ENCODE data around the gene TARM1. TPM values are rescaled to one million over a fixed set of nuclear protein-coding genes. Genes with fewer than 3 reads are reported as not detected.
A peak's percentile ranks its signal among the peaks of the same experiment; 100 is the strongest.

Gene TARM1
- total RNA-seq, 1 experiment from 2014 or later: not detected

DNA sequence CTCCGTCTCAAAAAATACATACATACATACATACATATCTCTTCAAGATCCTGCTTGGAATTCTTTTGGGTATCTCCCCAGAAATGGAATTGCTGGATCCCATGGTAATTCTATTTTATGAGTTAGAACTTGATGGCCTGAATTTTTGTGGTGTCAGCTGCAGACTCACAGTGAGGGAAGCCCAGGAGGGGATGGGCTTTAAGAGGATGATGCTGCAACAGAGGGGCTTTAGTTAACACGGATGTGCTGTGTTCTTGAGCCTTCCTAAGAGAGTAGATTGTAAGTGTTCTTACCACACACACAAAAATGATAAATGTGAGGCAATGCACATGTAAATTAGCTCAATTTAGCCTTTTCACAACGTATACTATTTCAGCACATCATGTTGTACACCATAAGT lies 58.0 kb downstream of the TARM1 start:
- no peaks in the 10 kb centered on the region for H3K9me3 Mint-ChIP-seq (ENCODE audit: low read depth, unreplicated experiment)
- TF ChIP-seq, protein P1, sequence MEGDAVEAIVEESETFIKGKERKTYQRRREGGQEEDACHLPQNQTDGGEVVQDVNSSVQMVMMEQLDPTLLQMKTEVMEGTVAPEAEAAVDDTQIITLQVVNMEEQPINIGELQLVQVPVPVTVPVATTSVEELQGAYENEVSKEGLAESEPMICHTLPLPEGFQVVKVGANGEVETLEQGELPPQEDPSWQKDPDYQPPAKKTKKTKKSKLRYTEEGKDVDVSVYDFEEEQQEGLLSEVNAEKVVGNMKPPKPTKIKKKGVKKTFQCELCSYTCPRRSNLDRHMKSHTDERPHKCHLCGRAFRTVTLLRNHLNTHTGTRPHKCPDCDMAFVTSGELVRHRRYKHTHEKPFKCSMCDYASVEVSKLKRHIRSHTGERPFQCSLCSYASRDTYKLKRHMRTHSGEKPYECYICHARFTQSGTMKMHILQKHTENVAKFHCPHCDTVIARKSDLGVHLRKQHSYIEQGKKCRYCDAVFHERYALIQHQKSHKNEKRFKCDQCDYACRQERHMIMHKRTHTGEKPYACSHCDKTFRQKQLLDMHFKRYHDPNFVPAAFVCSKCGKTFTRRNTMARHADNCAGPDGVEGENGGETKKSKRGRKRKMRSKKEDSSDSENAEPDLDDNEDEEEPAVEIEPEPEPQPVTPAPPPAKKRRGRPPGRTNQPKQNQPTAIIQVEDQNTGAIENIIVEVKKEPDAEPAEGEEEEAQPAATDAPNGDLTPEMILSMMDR (IDR thresholded peaks at IDR 0.05; ENCODE audit: unreplicated experiment): no peak
- DNase-seq: no peak
- no TSS peak for BruUV-seq (replicated peaks)
- H3K4me3 Mint-ChIP-seq (ENCODE audit: low read depth, unreplicated experiment): peak overlapping the region; percentile 13
- H3K36me3 Mint-ChIP-seq (ENCODE audit: insufficient read depth, unreplicated experiment): peaks cover 40% of the 10 kb centered on the region
- H3K27ac Mint-ChIP-seq (ENCODE audit: unreplicated experiment): peak overlapping the region; percentile 98
- intact Hi-C loops (cut with micrococcal nuclease; ENCODE audit: unreplicated experiment): loop anchor here (1.0 to 5.0 kb wide), 3 partner anchors 32 to 181 kb away; partner anchors contain the start of genes CACNG6 and CACNG7
- no peaks in the 10 kb centered on the region for H3K27me3 Mint-ChIP-seq (ENCODE audit: unreplicated experiment)
- CTCF ChIA-PET: interaction anchor here (1.0 to 3.5 kb wide), 12 partner anchors 20 to 230 kb away, joined by 3 to 38 read pairs (median 5); partner anchors contain the start of genes CACNG6 and PRKCG
- H3K4me1 Mint-ChIP-seq (ENCODE audit: low read depth, unreplicated experiment): peaks cover 50% of the 10 kb centered on the region

DNA sequence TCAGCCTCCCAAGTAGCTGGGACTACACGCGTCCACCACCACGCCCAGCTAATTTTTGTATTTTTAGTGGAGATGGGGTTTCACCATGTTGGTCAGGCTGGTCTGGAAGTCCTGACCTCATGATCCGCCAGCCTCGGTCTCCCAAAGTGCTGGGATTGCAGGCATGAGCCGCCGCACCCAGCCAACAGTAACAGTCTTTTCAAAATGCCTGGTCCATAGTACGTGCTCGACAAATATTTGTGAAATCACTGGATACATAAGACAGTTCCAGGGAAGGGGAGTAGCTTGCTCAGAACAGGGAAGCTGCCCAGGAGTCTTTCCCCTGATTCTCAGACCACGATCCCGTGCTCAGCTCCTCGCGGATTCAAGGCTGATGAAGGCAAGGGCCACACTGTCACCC lies 59.2 kb downstream of the TARM1 start:
- intact Hi-C loops (cut with micrococcal nuclease; ENCODE audit: unreplicated experiment): loop anchor here (2.0 to 5.0 kb wide), 3 partner anchors 31 to 115 kb away; partner anchors contain the start of genes CACNG6 and CACNG7
- H3K9me3 Mint-ChIP-seq (ENCODE audit: low read depth, unreplicated experiment): peaks cover 4% of the 10 kb centered on the region
- peaks cover 58% of the 10 kb centered on the region for H3K4me1 Mint-ChIP-seq (ENCODE audit: low read depth, unreplicated experiment)
- DNase-seq: no peak
- BruUV-seq (replicated peaks): no TSS peak
- peak overlapping the region; percentile 98 for H3K27ac Mint-ChIP-seq (ENCODE audit: unreplicated experiment)
- peak overlapping the region; percentile 24 for H3K4me3 Mint-ChIP-seq (ENCODE audit: low read depth, unreplicated experiment)
- TF ChIP-seq, protein P1 (IDR thresholded peaks at IDR 0.05; ENCODE audit: unreplicated experiment): no peak
- H3K36me3 Mint-ChIP-seq (ENCODE audit: insufficient read depth, unreplicated experiment): peaks cover 48% of the 10 kb centered on the region
- CTCF ChIA-PET: interaction anchor here (0.6 to 3.5 kb wide), 4 partner anchors 19 to 1083 kb away, joined by 6 to 38 read pairs (median 18); partner anchors contain the start of gene PRKCG
- no peaks in the 10 kb centered on the region for H3K27me3 Mint-ChIP-seq (ENCODE audit: unreplicated experiment)

DNA sequence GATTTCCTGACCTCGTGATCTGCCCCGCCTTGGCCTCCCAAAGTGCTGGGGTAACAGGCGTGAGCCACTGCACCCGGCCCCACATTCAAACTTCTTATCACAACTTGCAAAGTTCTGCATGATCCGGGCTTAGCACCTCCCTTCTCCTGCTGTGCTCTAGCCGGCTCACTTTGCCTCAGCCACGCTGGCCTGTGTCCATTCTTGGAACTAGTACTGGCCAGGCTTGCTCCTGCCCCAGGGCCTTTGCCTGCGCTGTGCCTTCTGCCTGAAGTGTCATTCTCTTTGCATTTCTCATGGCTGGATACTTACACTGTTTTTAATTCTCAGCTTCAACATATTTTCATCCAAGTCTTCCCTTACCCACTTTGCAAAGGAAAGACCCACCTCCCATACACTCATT lies 59.8 kb downstream of the TARM1 start:
- BruUV-seq (replicated peaks): no TSS peak

More for the DNA sequence above, 59.8 kb downstream of the TARM1 start:
- CTCF ChIA-PET: no interaction called here
- H3K27ac Mint-ChIP-seq (ENCODE audit: unreplicated experiment): peak overlapping the region; percentile 98
- peak overlapping the region; percentile 24 for H3K4me3 Mint-ChIP-seq (ENCODE audit: low read depth, unreplicated experiment)
- peaks cover 52% of the 10 kb centered on the region for H3K36me3 Mint-ChIP-seq (ENCODE audit: insufficient read depth, unreplicated experiment)
- H3K9me3 Mint-ChIP-seq (ENCODE audit: low read depth, unreplicated experiment): peaks cover 4% of the 10 kb centered on the region
- no peaks in the 10 kb centered on the region for H3K27me3 Mint-ChIP-seq (ENCODE audit: unreplicated experiment)
- no peak for DNase-seq
- TF ChIP-seq, protein P1 (IDR thresholded peaks at IDR 0.05; ENCODE audit: unreplicated experiment): no peak
- intact Hi-C loops (cut with micrococcal nuclease; ENCODE audit: unreplicated experiment): loop anchor here (2.0 to 5.0 kb wide), 2 partner anchors 41 to 114 kb away; partner anchors contain the start of gene CACNG7
- H3K4me1 Mint-ChIP-seq (ENCODE audit: low read depth, unreplicated experiment): peaks cover 58% of the 10 kb centered on the region

Other genes with a start within 250 kb of the TARM1 start
- 366 and 464 TPM in 2 replicates for gene MYADM, start 213.5 kb downstream of the TARM1 start, total RNA-seq (2022)
- gene PRKCG, start 199.2 kb downstream of the TARM1 start, total RNA-seq (2022): 45.4 and 59.6 TPM in 2 replicates
- not detected in 2 replicates for gene CACNG7, start 172.1 kb downstream of the TARM1 start, total RNA-seq (2022)
- gene CACNG8, start 118.4 kb downstream of the TARM1 start, total RNA-seq (2022): 13.4 and 19.0 TPM in 2 replicates
- gene CACNG6, start 89.7 kb downstream of the TARM1 start, total RNA-seq (2022): 137 and 144 TPM in 2 replicates
- gene VSTM1, start 17.5 kb downstream of the TARM1 start, total RNA-seq (2022): not detected in 2 replicates
- gene OSCAR, start 19.4 kb upstream of the TARM1 start, total RNA-seq (2022): 0.54 and 0.64 TPM in 2 replicates
- 228 and 255 TPM in 2 replicates for gene NDUFA3, start 21.5 kb upstream of the TARM1 start, total RNA-seq (2022)
- 30.8 and 34.2 TPM in 2 replicates for gene TFPT, start 34.3 kb upstream of the TARM1 start, total RNA-seq (2022)
- gene PRPF31, start 34.4 kb upstream of the TARM1 start, total RNA-seq (2022): 106 TPM in 2 replicates
- 79.4 and 87.4 TPM in 2 replicates for gene CNOT3, start 56.4 kb upstream of the TARM1 start, total RNA-seq (2022)
- 9.9 and 10.7 TPM in 2 replicates for gene LENG1, start 78.4 kb upstream of the TARM1 start, total RNA-seq (2022)
- 157 and 166 TPM in 2 replicates for gene TMC4, start 91.8 kb upstream of the TARM1 start, total RNA-seq (2022)
- 287 and 323 TPM in 2 replicates for gene MBOAT7, start 108.2 kb upstream of the TARM1 start, total RNA-seq (2022)
- gene TSEN34, start 109.9 kb upstream of the TARM1 start, total RNA-seq (2022): 52.2 and 53.0 TPM in 2 replicates
- gene RPS9, start 119.5 kb upstream of the TARM1 start, total RNA-seq (2022): 825 and 841 TPM in 2 replicates
- not detected in 2 replicates for gene LILRB3, start 141.6 kb upstream of the TARM1 start, total RNA-seq (2022)
- gene LILRA6, start 161.4 kb upstream of the TARM1 start, total RNA-seq (2022): not detected in 2 replicates
- not detected in 2 replicates for gene LILRB5, start 175.9 kb upstream of the TARM1 start, total RNA-seq (2022)
- not detected in 2 replicates for gene LILRB2, start 199.7 kb upstream of the TARM1 start, total RNA-seq (2022)
- gene LILRA5, start 231.8 kb upstream of the TARM1 start, total RNA-seq (2022): not detected in 2 replicates

Measured in Calu3 (cell line).